Upper lobe of left lung (tissue), 6 donors: ENCODE measurements around the gene IFNGR1. TPM values are rescaled to one million over a fixed set of nuclear protein-coding genes. Genes with fewer than 3 reads are reported as not detected.

Experiments used
- ATAC-seq, 2 donors: fragments of 200-7000 bp; cut with Tn5 transposase; one replicate each; pipeline ENCODE4 v1.9.1; 2022; ENCODE audit warnings: mild to moderate bottlenecking in 2 of 2, moderate library complexity in 2 of 2; ENCODE audit not compliant: low FRiP score in 2 of 2
- DNase-seq, 2 donors: peaks; one replicate each; pipeline ENCODE4 v3.0.0-alpha.2; 2019 to 2020
- H3K27ac ChIP-seq, 4 donors: fragments of 200-600 bp; sonication (generic); one replicate each; pipeline ENCODE4 v1.5.1; 2016 to 2019
- H3K27me3 ChIP-seq, 4 donors: fragments of 200-600 bp; sonication (generic); one replicate each; pipeline ENCODE4 v1.5.1; 2017 to 2019
- H3K36me3 ChIP-seq, 4 donors: fragments of 200-600 bp; sonication (generic); one replicate each; pipeline ENCODE4 v1.5.1; 2016 to 2019
- H3K4me1 ChIP-seq, 4 donors: fragments of 200-600 bp; sonication (generic); one replicate each; pipeline ENCODE4 v1.5.1; 2018 to 2019
- H3K4me3 ChIP-seq, 4 donors: fragments of 200-600 bp; sonication (generic); one replicate each; pipeline ENCODE4 v1.5.1; 2017 to 2019; ENCODE audit warnings: mild to moderate bottlenecking in 2 of 4, moderate library complexity in 1 of 4
- H3K9me3 ChIP-seq, 4 donors: fragments of 200-600 bp; sonication (generic); one replicate each; pipeline ENCODE4 v1.5.1; 2018 to 2019
- CTCF ChIP-seq, 6 experiments: fragments of 450-650 bp in 4 of 6; fragments of 200-600 bp in 2 of 6; sonication (generic) in 2 of 6; IDR thresholded peaks; one replicate each; pipeline ENCODE4 v1.5.1; 2016 to 2019; ENCODE audit warnings: antibody characterized with exemption in 6 of 6
- EP300 ChIP-seq, 4 donors: sonication (generic); formaldehyde crosslinking; IDR thresholded peaks; one replicate each; pipeline ENCODE4 v1.5.1; 2017; ENCODE audit warnings: antibody characterized with exemption in 4 of 4, control low read depth in 2 of 4
- POLR2A ChIP-seq, 4 donors: fragments of 450-650 bp; IDR thresholded peaks; one replicate each; pipeline ENCODE4 v1.5.1; 2016 to 2017; ENCODE audit warnings: antibody characterized with exemption in 4 of 4, mild to moderate bottlenecking in 2 of 4
- POLR2AphosphoS5 ChIP-seq, 2 donors: sonication (generic); formaldehyde crosslinking; IDR thresholded peaks; one replicate each; pipeline ENCODE4 v1.5.1; 2017; ENCODE audit warnings: antibody characterized with exemption in 2 of 2
- WGBS, 2 donors: methylation state at CpG; one replicate each; pipeline ENCODE4 v1.1.5; 2017 to 2018; 5-methylcytosine and 5-hydroxymethylcytosine counted together
- total RNA-seq, 6 donors: library from RNA; depleted of rRNA in 4 of 6; stranded (reverse); fragments of >200 nt in 4 of 6; gene quantifications; one replicate each; pipeline versions ENCODE4 v1.1.0 to v1.2.1, GENCODE V29; 2016 to 2021
- donor health status: DM: no; HTN: no; CAD: no; lungs with moderate emphysema.
- donor health status: DM: no; HTN: yes; CAD: no; lungs with severe emphysema.

The IFNGR1 gene
- total RNA-seq, 6 donors from 2014 or later, result 94.0 to 216 (median 183) TPM

GRCh38 chr6:137167702-137168377 is 51.3 kb downstream of the IFNGR1 start:
- DNase-seq (no peak), ATAC-seq (no peak)
- no peak overlapping the region for H3K4me3 ChIP-seq
- peaks cover 0 to 9% (median 0%) of the 10 kb centered on the region in 4 donors for H3K9me3 ChIP-seq
- no peaks in the 10 kb centered on the region for H3K36me3 ChIP-seq
- 89 to 91% methylated on average over 4 of the region's 4 CpGs for WGBS, 2 donors
- H3K27ac ChIP-seq, result no peak overlapping the region
- H3K4me1 ChIP-seq, result peaks cover 0 to 12% (median 2%) of the 10 kb centered on the region in 4 donors
- no peaks in the 10 kb centered on the region for H3K27me3 ChIP-seq
- TF ChIP-seq EP300 (IDR thresholded peaks at IDR 0.05) (no peak), POLR2A (IDR thresholded peaks at IDR 0.05) (no peak), CTCF (IDR thresholded peaks at IDR 0.05) (no peak), POLR2AphosphoS5 (IDR thresholded peaks at IDR 0.05) (no peak)

GRCh38 chr6:137166247-137167098 is 52.7 kb downstream of the IFNGR1 start:
- Histone ChIP-seq H3K9me3 (peaks cover 0 to 9% (median 0%) of the 10 kb centered on the region in 4 donors), H3K4me3 (no peak overlapping the region), H3K4me1 (peaks cover 0 to 12% (median 4%) of the 10 kb centered on the region in 4 donors), H3K27ac (peak overlapping the region in 1 of 4 donors; percentile 49), H3K36me3 (no peaks in the 10 kb centered on the region), H3K27me3 (no peaks in the 10 kb centered on the region)
- ATAC-seq, result peak in 1 of 2 donors; percentile 67
- no peak for DNase-seq
- WGBS, 2 donors, result 81 to 82% methylated on average over 8 of the region's 8 CpGs
- TF ChIP-seq POLR2A (IDR thresholded peaks at IDR 0.05) (no peak), POLR2AphosphoS5 (IDR thresholded peaks at IDR 0.05) (no peak), CTCF (IDR thresholded peaks at IDR 0.05) (peak in 1 of 6 experiments; percentile 31), EP300 (IDR thresholded peaks at IDR 0.05) (no peak)

- Histone ChIP-seq H3K4me1 (peaks cover 0 to 12% (median 4%) of the 10 kb centered on the region in 4 donors), H3K9me3 (peaks cover 0 to 9% (median 0%) of the 10 kb centered on the region in 4 donors), H3K27ac (peak overlapping the region in 1 of 4 donors; percentile 49), H3K4me3 (no peak overlapping the region), H3K36me3 (no peaks in the 10 kb centered on the region), H3K27me3 (no peaks in the 10 kb centered on the region)
- TF ChIP-seq EP300 (IDR thresholded peaks at IDR 0.05), result no peak
- peak in 1 of 6 experiments; percentile 13 for TF ChIP-seq CTCF (IDR thresholded peaks at IDR 0.05)
- no peak for DNase-seq
- no peak for ATAC-seq
- WGBS, 2 donors, result 83 to 84% methylated on average over 9 of the region's 9 CpGs
Observed at GRCh38 chr6:137165375-137166246, 53.6 kb downstream of the IFNGR1 start.

- TF ChIP-seq EP300 (IDR thresholded peaks at IDR 0.05), result no peak
- TF ChIP-seq POLR2A (IDR thresholded peaks at IDR 0.05), result no peak
- no peak for TF ChIP-seq POLR2AphosphoS5 (IDR thresholded peaks at IDR 0.05)
- no peak for TF ChIP-seq CTCF (IDR thresholded peaks at IDR 0.05)
- DNase-seq (no peak), ATAC-seq (no peak)
- H3K27ac ChIP-seq, result no peak overlapping the region
- H3K27me3 ChIP-seq, result no peaks in the 10 kb centered on the region
- no peaks in the 10 kb centered on the region for H3K36me3 ChIP-seq
- 84 to 96% methylated on average over 12 of the region's 12 CpGs for WGBS, 2 donors
- H3K4me1 ChIP-seq, result peaks cover 0 to 12% (median 4%) of the 10 kb centered on the region in 4 donors
- H3K4me3 ChIP-seq, result no peak overlapping the region
- H3K9me3 ChIP-seq, result peaks cover 0 to 9% (median 0%) of the 10 kb centered on the region in 4 donors
Observed at GRCh38 chr6:137163732-137164318, 55.4 kb downstream of the IFNGR1 start.
